Activated CD8-positive, alpha-beta memory T cell treated with anti-CD3 and anti-CD28 coated beads for 4 hours (primary cell): ENCODE data around the gene SRD5A3.

Experiments used
- DNase-seq, 2 donors: peaks; one replicate each; pipeline ENCODE4 v3.0.0-alpha.2; 2020; ENCODE audit warnings: low read depth in 2 of 2

The SRD5A3 gene

GRCh38 chr4:55345980-55346850 is at the start of gene SRD5A3:
TSS of gene SRD5A3 (plus strand) at chr4:55346242. CDS start at chr4:55346337, 95 bp downstream.
- DNase-seq: peak; percentile 51 to 66

DNA sequence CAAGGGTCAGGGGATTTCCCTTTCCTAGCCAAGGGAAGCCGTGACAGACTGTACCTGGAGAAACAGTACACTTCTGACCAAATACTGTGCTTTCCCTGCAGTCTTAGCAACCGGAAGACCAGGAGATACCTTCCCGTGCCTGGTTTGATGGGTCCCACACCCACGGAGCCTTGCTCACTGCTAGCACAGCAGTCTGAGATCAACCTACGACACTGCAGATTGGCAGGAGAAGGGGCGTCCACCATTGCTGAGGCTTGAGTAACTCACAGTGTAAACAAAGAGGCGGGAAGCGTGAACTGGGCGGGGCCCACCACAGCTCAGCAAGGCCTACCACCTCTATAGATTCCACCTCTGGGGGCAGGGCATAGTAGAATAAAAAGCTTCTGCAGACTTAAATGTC is 48.7 kb upstream of the SRD5A3 start:
- no peak for DNase-seq

DNA sequence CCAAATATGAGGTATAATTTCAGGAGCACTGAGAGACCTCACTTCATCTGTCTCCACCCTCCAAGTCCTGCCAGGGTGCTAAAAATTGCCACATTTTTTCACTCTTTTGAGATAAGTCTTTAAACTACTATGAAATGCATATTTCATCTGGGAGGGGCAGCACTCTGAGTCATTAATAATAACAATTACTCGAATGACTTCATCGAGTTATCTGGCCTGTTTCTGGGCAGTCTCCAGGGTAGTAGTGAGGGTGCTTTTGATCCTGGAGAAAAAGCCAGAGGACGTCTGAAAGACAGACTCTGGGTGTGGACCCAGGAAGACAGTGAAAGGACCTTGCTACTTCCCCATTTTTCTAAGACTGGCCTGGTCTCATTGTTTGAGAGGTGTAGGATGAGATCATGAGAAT is 42.3 kb upstream of the SRD5A3 start:
- no peak for DNase-seq

DNA sequence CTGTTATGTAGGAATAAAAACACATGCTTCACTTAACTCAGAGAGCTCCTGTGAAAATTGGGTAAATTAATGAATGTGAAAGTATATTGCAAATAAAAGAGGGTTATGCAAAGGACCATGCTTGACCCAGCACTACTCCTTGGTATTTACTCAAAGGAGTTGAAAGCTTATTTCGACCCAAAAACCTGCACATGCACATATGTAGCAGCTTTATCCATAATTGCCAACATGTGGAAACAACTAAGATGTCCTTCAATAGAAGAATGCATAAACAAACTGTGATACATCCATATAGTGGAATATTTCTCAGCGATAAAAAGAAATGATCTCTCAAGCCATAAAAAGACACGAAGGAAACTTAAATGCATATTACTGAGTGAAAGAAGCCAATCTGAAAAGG is 41.7 kb upstream of the SRD5A3 start:
- DNase-seq: no peak

DNA sequence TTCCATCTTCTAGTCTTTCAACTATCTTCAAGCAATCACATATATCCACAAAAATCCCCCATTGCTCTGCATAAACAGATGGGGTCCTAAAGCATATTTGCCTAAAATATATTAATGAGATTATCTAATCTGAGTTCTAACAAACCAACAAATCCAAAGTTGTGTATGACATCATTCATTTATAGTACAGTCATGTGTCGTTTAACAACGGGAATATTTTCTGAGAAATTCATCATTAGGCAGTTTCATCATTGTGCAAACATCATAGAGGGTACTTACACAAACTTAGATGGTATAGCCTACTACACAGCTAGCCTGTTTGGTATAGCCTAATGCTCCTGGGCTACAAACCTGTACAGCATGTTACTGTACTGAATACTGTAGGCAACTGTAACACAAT is 38.0 kb upstream of the SRD5A3 start:
- no peak for DNase-seq

DNA sequence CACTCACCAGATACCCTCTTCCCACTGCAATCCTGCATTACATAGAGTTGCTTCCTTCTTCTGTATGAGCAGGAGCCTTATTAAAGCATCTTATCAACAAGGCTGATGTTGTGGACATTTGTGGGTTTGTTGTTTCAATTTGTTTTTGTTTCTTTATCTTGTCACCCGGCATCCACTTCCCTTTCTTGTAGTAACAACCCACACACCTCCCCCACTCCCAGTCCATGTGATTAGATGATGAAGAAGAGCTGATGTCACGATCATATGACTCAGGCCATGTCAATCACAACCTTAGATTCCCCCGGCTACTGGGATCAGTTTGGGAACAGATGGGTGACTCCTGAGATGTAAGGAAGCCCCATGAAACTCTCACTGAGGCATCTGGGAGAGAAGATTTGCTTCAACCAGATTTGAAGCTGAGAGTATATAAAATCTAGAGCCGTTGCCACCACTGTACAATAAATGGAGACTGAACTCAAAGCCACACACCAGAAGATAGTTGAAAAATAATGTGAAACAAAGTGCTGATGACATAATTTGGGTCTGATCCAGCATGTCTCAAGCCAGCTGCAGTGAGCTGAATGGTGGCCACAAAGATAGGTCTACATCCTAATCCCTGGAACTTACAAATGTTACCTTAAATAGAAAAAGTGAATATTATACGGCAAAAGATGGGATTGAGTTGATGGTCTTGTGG is 34.1 kb upstream of the SRD5A3 start:
- DNase-seq: no peak

DNA sequence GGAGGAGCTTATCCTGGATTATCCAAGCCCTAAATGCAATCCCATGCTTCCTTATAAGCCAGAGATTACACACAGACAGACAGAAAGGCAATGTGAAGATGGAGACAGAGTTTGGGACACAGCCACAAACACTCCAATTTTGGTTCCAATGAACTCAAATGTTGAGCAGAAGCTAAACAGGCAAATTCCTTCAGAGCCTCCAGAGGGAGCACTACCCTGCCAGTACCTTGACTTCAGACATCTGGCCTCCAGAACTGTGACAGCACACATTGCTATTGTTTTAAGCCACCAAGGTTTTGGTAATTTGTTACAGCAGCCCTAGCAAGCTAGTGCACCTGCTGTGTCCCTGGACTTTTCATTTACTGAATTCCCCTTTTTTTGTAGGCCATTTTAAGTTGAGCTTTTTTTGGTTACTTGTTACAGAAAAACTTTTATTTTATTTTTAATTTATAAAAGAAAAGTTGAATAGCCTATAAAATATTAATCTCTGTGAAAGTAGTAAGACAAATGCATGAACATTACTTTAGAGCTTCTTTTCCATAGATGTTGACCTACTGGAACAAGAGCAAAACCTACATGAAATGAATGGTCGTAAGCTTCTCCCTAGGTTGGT is 33.4 kb upstream of the SRD5A3 start:
- DNase-seq: peak in 1 of 2 donors; percentile 10

DNA sequence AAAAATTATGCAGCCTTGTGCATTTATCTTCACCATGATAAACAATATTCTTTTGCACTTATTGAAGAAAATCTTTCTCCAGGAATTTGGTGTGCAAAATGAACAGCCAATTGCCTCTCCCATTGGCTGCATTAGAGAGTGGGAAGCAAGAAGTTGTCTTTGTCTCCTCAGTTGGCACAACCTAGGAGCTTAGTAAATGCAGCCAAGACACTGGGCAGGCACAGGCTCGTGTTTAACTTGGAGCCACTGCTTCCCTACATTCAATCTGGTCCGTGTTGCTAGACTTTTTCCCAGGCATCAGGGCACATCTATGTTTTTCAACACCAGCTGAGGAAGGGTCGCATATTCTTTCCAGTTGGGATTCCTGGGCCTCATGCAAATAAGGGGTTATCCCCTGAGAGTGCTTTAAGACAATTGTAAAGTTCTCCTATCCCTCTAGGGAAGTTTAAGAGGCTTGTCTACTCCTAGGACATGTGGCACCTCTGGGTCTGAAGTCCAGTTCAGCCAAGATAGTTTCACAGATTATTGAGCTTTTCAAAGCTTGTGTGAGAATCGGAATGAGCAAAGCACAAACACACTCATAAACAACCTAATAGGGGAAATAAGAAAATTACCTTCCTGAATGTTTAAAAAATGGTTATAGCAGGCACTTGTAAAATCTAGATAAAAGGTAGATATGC is 31.8 kb upstream of the SRD5A3 start:
- no peak for DNase-seq

- DNase-seq: no peak
Observed at GRCh38 chr4:55318175-55319129, 27.6 kb upstream of the SRD5A3 start.

GRCh38 chr4:55321707-55322264 is 24.3 kb upstream of the SRD5A3 start:
- no peak for DNase-seq

DNA sequence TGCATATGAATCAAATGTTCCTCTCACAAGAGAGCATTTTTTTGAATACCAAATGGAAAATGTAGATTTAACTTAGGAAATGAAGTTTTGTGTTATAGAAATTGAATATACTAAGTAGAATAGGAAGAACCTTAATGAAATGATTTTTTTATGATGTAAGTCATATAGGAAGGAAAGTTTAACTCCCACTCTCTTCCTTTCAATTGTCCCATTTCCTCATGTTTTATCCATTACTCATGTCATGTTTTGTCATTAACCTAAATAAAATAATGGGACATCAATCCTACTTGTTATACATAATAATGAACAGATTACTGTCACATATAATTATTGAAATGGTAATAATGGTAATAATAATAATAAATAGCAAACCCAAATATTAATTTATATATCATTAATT is 22.7 kb upstream of the SRD5A3 start:
- DNase-seq: no peak

GRCh38 chr4:55326629-55327028 is 19.4 kb upstream of the SRD5A3 start:
- no peak for DNase-seq

- no peak for DNase-seq
Observed at GRCh38 chr4:55329012-55329411, 17.0 kb upstream of the SRD5A3 start.

DNA sequence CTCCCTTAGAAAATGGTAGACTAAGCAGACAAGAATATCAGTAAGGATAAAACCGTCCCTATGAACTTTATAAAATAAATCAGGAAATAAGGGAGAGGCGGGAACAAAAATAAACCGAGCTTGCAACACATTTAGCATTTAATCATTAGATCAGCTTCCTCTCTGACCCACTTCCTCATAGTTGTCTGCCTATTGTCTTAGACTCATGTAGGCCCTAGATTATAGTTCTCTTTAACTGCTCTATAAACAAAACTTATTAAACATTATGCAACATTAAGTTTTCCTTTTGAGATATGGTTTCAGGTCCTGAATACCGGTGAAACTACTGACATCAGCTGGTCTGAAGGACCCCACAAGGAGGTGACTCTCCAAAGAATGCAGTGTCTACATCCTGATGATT is 15.8 kb upstream of the SRD5A3 start:
- DNase-seq: no peak

GRCh38 chr4:55336138-55337034 is 9.7 kb upstream of the SRD5A3 start:
- no peak for DNase-seq

- no peak for DNase-seq
Observed at GRCh38 chr4:55337944-55338343, 8.1 kb upstream of the SRD5A3 start.

GRCh38 chr4:55338486-55338885 is 7.6 kb upstream of the SRD5A3 start:
- DNase-seq: no peak

GRCh38 chr4:55340266-55340665 is 5.8 kb upstream of the SRD5A3 start:
- DNase-seq: no peak

- DNase-seq: no peak
Observed at GRCh38 chr4:55343887-55344286, 2.2 kb upstream of the SRD5A3 start.

DNA sequence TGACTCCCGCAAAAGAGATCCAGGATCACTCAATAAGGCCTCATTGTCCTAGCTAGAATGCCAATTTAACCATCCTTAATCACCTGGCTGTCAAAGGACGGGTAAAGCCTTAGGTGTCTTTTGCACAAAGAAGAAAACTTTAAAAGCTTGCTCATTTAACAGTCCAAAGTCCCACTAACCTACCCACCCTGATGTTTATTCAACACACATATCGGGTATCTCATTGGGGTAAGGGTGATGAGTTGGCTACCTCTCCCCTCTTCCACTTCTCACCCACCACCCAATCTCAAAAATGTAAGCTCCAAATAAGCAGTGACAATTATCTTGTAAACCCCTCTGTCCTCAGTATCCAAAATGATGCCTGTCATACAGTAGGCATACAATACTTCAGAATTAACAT is 988 bp upstream of the SRD5A3 start:
- DNase-seq: no peak
